ENCODE data around the gene WDR37.
"Not testable (repeated sequence)": the region's sequence is repeated elsewhere in the genome, so short reads cannot be mapped to it uniquely, and the experiment has no call there.

Gene WDR37

GRCh38 chr10:1026578-1026977 is 29.6 kb upstream of the WDR37 start:
- H3K4me3 ChIP-seq (replicated peaks in 1 of 2; ENCODE audit: low read depth in 2 of 2, low read length in 2 of 2), result no peak overlapping the region
- DNase-seq (ENCODE audit: low read depth in 2 of 2), result no peak
- no peak for TF ChIP-seq CTCF (IDR thresholded peaks at IDR 0.05; ENCODE audit: low read depth, low read length)

- H3K4me3 ChIP-seq (replicated peaks in 1 of 2; ENCODE audit: low read depth in 2 of 2, low read length in 2 of 2), result no peak overlapping the region
- DNase-seq (ENCODE audit: low read depth in 2 of 2), result no peak
- TF ChIP-seq CTCF (IDR thresholded peaks at IDR 0.05; ENCODE audit: low read depth, low read length), result no peak
Measured at GRCh38 chr10:1029838-1030237, 26.3 kb upstream of the WDR37 start.

GRCh38 chr10:1033601-1034000 is 22.6 kb upstream of the WDR37 start:
- TF ChIP-seq CTCF (IDR thresholded peaks at IDR 0.05; ENCODE audit: low read depth, low read length), result no peak
- no peak overlapping the region for H3K4me3 ChIP-seq (replicated peaks in 1 of 2; ENCODE audit: low read depth in 2 of 2, low read length in 2 of 2)
- DNase-seq (ENCODE audit: low read depth in 2 of 2), result no peak

GRCh38 chr10:1034758-1035157 is 21.4 kb upstream of the WDR37 start:
- no peak overlapping the region for H3K4me3 ChIP-seq (replicated peaks in 1 of 2; ENCODE audit: low read depth in 2 of 2, low read length in 2 of 2)
- no peak for TF ChIP-seq CTCF (IDR thresholded peaks at IDR 0.05; ENCODE audit: low read depth, low read length)
- no peak for DNase-seq (ENCODE audit: low read depth in 2 of 2)

- no peak for TF ChIP-seq CTCF (IDR thresholded peaks at IDR 0.05; ENCODE audit: low read depth, low read length)
Measured at GRCh38 chr10:1035201-1035600, 21.0 kb upstream of the WDR37 start.

GRCh38 chr10:1036341-1036791 is 19.8 kb upstream of the WDR37 start:
- no peak for TF ChIP-seq CTCF (IDR thresholded peaks at IDR 0.05; ENCODE audit: low read depth, low read length)
- no peak overlapping the region for H3K4me3 ChIP-seq (replicated peaks in 1 of 2; ENCODE audit: low read depth in 2 of 2, low read length in 2 of 2)
- DNase-seq (ENCODE audit: low read depth in 2 of 2), result peak in 1 of 2 donors; percentile 73

More at GRCh38 chr10:1035201-1035600, 21.0 kb upstream of the WDR37 start:
- no peak for DNase-seq (ENCODE audit: low read depth in 2 of 2)
- H3K4me3 ChIP-seq (replicated peaks in 1 of 2; ENCODE audit: low read depth in 2 of 2, low read length in 2 of 2), result no peak overlapping the region

GRCh38 chr10:1037098-1037497 is 19.1 kb upstream of the WDR37 start:
- DNase-seq (ENCODE audit: low read depth in 2 of 2), result no peak
- TF ChIP-seq CTCF (IDR thresholded peaks at IDR 0.05; ENCODE audit: low read depth, low read length), result no peak
- no peak overlapping the region for H3K4me3 ChIP-seq (replicated peaks in 1 of 2; ENCODE audit: low read depth in 2 of 2, low read length in 2 of 2)

GRCh38 chr10:1038769-1039168 is 17.4 kb upstream of the WDR37 start:
- not testable (repeated sequence) for H3K4me3 ChIP-seq (replicated peaks in 1 of 2; ENCODE audit: low read depth in 2 of 2, low read length in 2 of 2); DNase-seq (ENCODE audit: low read depth in 2 of 2)
